ENCODE results near the gene PALM. TPM values are rescaled to one million over a fixed set of nuclear protein-coding genes. Genes with fewer than 3 reads are reported as not detected.
"Not testable (repeated sequence)": the region's sequence is repeated elsewhere in the genome, so short reads cannot be mapped to it uniquely, and the experiment has no call there.

PALM gene
- total RNA-seq, 3 donors from 2014 or later: 16.1 to 61.0 (median 35.1) TPM

- no peaks in the 10 kb centered on the region for H3K36me3 ChIP-seq
- intact Hi-C loops (cut with DNase I; ENCODE audit: low total_unique reads): loop anchor here (5.0 kb wide), 1 partner anchor 64 kb away; no protein-coding TSS in a partner anchor
- H3K4me3 ChIP-seq: peak within 1 kb of the TSS; percentile 81 to 90 (median 83)
- peak within 1 kb of the TSS; percentile 89 to 97 for H3K27ac ChIP-seq
- no peaks in the 10 kb centered on the region for H3K9me3 ChIP-seq
- H3K27me3 ChIP-seq: no peaks in the 10 kb centered on the region
- TF ChIP-seq CTCF (IDR thresholded peaks at IDR 0.05) (no peak), POLR2AphosphoS5 (IDR thresholded peaks at IDR 0.05) (peak; percentile 37 to 45 (median 39))
- peak; percentile 91 to 97 for DNase-seq (ENCODE audit: low spot score in 2 of 2)
- peaks cover 18 to 30% of the 10 kb centered on the region in 2 donors for H3K4me1 ChIP-seq
Measured at GRCh38 chr19:662962-663681, 45.6 kb upstream of the PALM start, which contains the start of gene RNF126. Gene RNF126 (minus strand): TSS chr19:663214. CDS start chr19:663121, 93 bp downstream.

- TF ChIP-seq CTCF (IDR thresholded peaks at IDR 0.05) (no peak), POLR2AphosphoS5 (IDR thresholded peaks at IDR 0.05) (peak in 2 of 3 donors; percentile 2 to 7)
- Histone ChIP-seq H3K4me3 (peak overlapping the region; percentile 81 to 90 (median 83)), H3K4me1 (peaks cover 18 to 24% of the 10 kb centered on the region in 2 donors), H3K27me3 (no peaks in the 10 kb centered on the region), H3K27ac (peak overlapping the region; percentile 89 to 97), H3K36me3 (no peaks in the 10 kb centered on the region), H3K9me3 (no peaks in the 10 kb centered on the region)
- DNase-seq (ENCODE audit: low spot score in 2 of 2): no peak
- intact Hi-C loops (cut with DNase I; ENCODE audit: low total_unique reads): loop anchor here (5.0 kb wide), 1 partner anchor 64 kb away; no protein-coding TSS in a partner anchor
Measured at GRCh38 chr19:663682-664117, 45.0 kb upstream of the PALM start.

DNA sequence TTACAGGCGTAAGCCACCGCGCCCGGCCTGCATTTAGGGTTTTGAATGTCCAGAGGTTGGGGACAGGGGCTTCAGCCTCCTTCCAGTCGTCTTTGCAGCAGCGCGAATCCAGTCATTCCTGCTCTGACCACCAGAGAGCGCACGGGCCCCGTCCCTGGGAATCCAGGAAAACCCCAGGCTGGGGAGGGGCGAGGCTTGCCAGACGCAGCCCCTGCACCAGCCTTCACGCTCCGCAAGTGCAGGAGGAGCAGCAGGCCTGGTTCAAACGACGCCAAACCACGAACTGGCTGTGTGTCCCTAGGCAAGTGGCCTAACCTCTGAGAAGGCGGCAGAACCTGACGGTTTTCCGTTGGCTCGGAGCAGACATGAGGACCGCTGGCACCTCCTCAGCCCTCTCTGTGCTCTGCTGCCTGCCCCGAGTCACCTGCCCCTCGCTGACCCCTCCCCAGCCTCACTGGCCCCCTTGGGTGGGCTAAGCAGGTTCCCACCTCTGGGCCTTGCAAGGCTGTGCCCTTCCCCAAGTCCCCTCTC, 43.8 kb upstream of the PALM start:
- peak overlapping the region in 1 of 2 donors; percentile 15 for H3K27ac ChIP-seq
- no peak for TF ChIP-seq POLR2A (IDR thresholded peaks at IDR 0.05)
- TF ChIP-seq CTCF (IDR thresholded peaks at IDR 0.05): peak; percentile 91 to 96 (median 95)
- peak; percentile 13 to 55 (median 37) for TF ChIP-seq POLR2AphosphoS5 (IDR thresholded peaks at IDR 0.05)
- peak in 1 of 2 donors; percentile 78 for DNase-seq (ENCODE audit: low spot score in 2 of 2)
- no peaks in the 10 kb centered on the region for H3K36me3 ChIP-seq
- H3K9me3 ChIP-seq: no peaks in the 10 kb centered on the region
- H3K4me1 ChIP-seq: peaks cover 12 to 22% of the 10 kb centered on the region in 2 donors
- intact Hi-C loops (cut with DNase I; ENCODE audit: low total_unique reads): loop anchor here (5.0 kb wide), 1 partner anchor 62 kb away; no protein-coding TSS in a partner anchor
- H3K27me3 ChIP-seq: no peaks in the 10 kb centered on the region
- peak overlapping the region in 2 of 3 donors; percentile 30 to 55 for H3K4me3 ChIP-seq

DNA sequence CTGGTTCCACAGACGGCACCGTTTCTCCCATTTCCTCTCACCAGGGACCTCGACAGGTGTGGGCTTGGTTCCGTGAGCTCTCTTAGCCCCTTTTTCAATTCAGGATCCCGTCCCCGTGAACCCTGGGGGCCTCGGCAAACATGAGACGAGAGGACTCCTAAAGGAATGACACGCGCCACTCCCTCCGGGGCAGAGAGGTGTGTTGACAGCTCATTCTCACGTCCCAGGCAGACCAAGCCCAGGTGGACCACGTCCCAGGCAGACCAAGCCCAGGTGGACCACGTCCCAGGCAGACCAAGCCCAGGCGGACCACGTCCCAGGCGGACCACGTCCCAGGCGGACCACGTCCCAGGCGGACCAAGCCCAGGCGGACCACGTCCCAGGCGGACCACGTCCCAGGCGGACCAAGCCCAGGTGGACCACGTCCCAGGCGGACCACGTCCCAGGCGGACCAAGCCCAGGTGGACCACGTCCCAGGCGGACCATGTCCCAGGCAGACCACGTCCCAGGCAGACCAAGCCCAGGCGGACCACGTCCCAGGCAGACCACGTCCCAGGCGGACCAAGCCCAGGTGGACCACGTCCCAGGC, 41.7 kb upstream of the PALM start:
- intact Hi-C loops (cut with DNase I; ENCODE audit: low total_unique reads); H3K4me3 ChIP-seq; H3K36me3 ChIP-seq; H3K27ac ChIP-seq; DNase-seq (ENCODE audit: low spot score in 2 of 2); H3K9me3 ChIP-seq; H3K27me3 ChIP-seq: not testable (repeated sequence)
- peaks cover 5 to 11% of the 10 kb centered on the region in 2 donors for H3K4me1 ChIP-seq

- intact Hi-C loops (cut with DNase I; ENCODE audit: low total_unique reads): not testable (repeated sequence)
Measured at GRCh38 chr19:668675-669434, 39.9 kb upstream of the PALM start.

More at GRCh38 chr19:668675-669434, 39.9 kb upstream of the PALM start:
- not testable (repeated sequence) for H3K36me3 ChIP-seq; H3K4me3 ChIP-seq; H3K27me3 ChIP-seq; DNase-seq (ENCODE audit: low spot score in 2 of 2); H3K27ac ChIP-seq; H3K4me1 ChIP-seq; H3K9me3 ChIP-seq
